Ureter (tissue), 1 donor: ENCODE results near the gene TLK2. TPM values are rescaled to one million over a fixed set of nuclear protein-coding genes. Genes with fewer than 3 reads are reported as not detected.
"Not testable (repeated sequence)": the region's sequence is repeated elsewhere in the genome, so short reads cannot be mapped to it uniquely, and the experiment has no call there.

Experiments
- DNase-seq: peaks from one replicate; pipeline ENCODE4 v3.0.0-alpha.2; 2020; ENCODE audit warnings: low spot score
- total RNA-seq: library from RNA; stranded (reverse); gene quantifications from one replicate; pipeline ENCODE4 v1.2.4, GENCODE V29; 2023
- donor health status: DM: yes; HTN: yes; CAD: no.

TLK2 gene
- total RNA-seq, result 63.9 TPM

DNA sequence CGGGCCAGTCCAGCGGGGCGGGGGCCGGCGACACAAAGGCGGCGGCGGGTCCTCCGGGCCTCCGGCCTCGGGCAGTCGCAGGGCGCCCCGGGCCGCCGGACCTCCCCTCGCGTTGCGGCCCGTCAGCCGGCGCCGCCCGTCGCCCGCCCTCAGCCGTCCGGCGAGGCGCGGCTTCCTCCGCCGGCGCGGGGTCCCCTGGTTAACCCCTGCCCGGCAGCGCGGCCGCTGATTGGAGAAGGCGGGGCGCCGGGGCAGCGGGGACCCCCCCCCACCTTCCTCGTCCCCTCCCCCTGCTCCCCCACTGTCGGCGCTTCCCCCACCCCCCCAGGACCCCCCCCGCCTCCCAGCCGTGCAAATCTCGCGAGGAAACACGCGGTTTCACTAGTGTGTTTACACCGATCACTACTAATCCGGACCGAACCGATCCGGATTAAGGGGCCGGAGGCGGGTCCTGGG is at the start of gene TLK2:
TSS of gene TLK2 (plus strand) at position 402 of the 456 bp plus-strand sequence. CDS start 2,301 bp downstream, outside the sequence.
- DNase-seq, result peak; percentile 77

DNA sequence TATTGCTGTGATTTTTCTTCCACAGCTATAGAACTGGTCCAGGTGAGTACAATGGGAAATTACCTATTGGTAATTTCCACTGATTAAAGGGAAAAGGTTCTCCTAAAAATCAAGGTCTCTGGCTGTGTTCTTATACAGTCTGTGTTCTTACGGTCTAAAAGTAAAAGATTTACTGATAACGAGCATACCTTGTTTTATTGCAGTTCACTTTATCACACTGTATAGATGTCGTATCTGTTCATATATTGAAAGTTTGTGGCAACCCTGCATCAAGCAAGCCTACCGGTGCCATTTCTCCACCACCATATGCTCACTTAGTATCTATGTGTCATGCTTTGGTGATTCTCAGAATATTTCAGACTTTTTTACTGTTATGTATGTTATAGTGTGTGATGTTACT is 43.4 kb upstream of the TLK2 start:
- DNase-seq, result not testable (repeated sequence)

DNA sequence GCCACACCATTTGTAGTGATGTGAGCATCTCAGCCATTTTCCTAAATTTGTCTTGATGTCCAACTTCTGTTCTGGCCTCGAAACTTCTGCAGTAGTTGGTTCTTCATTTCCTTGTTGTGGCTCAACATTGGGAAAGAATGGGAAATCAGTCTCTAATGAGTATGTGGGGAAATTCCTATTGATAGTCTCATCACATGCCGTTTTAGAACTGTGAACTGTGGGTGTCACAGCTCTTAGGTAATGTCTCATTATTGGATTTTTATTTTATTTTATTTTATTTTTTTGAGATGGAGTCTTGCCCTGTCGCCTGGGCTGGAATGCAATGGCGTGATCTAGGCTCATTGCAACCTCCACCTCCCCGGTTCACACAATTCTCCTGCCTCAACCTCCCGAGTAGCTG is 37.4 kb upstream of the TLK2 start:
- DNase-seq, result not testable (repeated sequence)

DNA sequence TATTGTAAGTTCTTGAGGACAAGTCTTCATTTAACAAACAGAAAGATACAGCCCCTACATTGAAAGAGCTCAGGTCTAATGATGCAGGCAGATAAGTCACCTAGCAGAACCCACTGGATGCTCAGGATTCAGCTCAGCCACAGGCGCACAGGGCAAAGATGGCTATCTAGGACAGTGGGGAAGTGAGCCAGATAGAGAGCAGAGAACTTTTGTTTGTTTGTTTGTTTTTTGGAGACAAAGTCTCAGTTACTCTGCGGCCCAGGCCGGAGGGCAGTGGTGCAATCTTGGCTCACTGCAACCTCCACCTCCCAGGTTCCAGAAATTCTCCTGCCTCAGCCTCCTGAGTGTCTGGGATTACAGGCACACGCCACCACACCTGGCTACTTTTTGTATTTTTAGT is 34.6 kb upstream of the TLK2 start:
- DNase-seq, result no peak

DNA sequence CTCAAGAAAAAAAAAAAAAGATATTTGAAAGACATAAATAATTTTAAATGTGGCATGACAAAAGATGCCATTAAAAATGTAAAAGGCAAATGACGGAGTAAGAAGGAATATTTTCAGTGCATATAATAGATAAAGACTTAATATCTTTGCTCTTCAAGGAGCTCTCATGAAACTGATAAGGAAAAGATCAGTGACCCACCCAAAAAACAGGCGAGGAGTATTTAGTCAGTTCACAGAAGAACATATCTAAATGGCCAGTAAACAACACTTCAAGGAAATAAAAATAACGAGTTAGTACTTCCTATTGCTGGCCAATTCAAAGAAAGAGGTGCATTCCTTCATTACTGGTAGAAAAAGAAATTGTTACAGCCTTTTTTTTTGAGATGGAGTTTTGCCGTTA is 32.8 kb upstream of the TLK2 start:
- not testable (repeated sequence) for DNase-seq

DNA sequence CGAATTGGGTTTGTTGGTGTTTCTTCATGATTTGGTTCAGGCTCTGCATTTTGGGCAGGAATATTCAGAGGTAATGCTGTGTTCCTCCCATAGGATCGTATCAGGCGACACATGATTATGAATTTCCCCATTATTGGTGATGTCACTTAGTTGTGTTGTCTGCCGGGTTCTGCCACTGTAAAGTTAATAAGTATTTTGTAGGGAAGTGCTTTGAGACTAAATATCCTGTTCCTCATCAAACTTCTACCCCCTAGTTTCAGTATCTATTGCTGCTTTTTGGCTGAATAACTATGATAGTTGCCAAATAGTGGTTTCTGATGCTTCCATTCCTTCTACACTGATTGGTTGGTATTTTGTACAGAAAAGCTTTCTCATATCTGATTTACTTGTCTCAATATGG is 26.4 kb upstream of the TLK2 start:
- DNase-seq, result not testable (repeated sequence)

DNA sequence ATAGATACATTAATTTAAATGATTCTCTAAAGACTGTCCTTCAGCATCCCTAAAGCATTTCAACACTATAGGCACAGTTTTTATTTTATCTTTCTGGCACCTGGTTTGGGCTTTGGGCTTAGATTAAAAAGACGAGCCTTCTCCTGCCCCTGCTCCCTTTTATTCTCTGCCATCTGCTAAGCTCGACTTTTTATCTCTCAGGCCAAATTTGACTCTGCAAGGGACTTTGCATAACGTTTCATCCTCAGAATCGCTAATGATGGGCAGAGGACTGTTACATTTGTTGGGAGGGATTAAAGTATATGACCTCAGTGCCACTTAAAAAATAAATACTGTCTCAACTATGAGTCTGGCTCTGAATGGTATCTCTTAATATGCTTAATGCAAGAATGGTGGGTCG is 25.6 kb upstream of the TLK2 start:
- DNase-seq, result not testable (repeated sequence)

DNA sequence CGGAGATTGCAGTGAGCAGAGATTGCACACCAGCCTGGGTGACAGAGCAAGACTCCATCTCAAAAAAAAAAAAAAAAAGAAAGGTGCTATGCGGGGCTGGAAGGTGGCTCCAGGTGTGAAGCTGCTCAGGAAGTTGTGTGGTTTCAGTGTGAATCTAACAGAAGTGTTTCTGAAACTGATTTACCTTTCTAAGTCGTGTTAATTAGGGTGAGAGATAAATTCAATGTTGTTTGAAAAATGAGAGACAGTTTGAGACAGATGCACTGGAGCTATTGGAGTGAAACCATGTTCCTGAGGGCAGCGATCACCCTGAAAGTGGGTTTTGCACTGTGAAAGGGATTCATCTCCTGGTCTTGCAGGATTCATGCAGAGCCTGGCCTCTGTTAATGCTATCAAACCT is 25.0 kb upstream of the TLK2 start:
- not testable (repeated sequence) for DNase-seq

DNA sequence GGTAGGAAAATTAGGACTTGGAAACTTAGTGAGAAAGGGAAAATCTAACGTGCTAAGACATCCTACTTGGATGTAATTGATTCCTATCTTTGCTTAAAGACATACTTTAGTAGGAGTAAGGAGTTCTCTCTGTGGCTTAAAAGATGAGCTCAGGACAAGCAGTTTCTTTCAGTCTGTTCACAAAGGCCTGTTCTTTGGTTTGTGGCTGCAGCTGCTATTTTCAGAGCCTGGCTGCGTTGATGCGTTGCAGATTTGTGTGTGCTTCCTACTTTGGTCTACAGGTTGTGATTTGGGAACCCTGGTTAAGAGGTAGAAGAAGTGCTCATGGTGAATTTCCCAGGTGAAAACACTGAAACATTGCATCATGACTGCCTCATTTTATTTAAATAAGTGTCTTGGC is 24.5 kb upstream of the TLK2 start:
- not testable (repeated sequence) for DNase-seq

DNA sequence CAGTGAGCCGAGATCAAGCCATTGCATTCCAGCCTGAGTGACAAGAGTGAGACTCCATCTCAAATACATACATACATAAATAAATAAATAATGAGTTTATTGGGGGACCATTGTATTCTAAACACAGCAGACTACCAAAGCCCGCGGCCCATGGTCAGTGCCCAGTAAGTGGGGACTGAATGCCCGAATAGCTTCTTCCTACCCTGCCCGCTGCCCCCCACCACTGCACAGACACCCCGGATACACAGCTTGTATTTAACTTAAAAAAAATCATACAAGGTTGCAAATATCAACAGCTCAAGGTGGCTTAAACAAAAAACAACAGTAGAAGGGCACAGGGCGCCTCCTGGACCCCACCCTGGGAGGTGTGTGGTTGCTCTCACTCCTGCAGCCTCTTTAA is 22.6 kb upstream of the TLK2 start:
- no peak for DNase-seq

DNA sequence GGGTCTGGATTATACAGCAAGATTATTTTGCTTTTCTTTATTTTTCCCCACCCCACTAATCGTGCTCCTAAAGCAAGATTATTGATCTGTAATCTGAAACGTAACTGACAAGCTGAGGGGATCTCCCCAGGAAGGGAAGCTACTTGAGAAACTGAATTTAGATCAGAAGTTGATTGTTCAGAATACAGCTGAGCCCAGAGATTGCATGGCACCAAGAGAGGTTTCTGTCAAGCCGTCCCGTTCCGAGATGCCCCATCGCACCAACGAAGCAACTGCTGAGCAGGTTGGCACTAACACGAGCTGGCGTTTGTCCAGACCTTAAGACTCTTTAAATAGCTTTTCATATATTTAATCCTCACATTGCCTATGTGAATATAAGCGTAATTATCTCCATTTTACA is 20.1 kb upstream of the TLK2 start:
- DNase-seq, result not testable (repeated sequence)

DNA sequence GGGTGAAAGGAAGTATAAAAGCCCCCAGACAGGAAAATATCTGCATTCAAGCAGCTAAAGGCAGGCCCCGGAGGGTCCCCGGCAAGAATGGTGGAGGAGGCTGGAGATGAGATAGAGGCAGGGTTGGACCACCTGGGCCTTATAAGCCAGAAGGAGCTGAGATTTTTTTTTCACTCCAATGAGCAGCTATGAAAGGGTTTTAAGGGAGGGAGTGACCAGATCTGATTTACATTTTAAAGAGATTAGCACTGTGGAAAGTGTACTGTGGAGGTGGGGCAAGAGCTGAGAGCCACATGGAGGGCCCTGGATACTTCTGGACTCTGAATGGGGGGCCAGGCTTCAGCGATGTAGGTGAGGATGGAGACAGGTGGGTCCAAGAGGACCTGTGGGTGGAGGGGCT is 14.2 kb upstream of the TLK2 start:
- DNase-seq, result not testable (repeated sequence)

DNA sequence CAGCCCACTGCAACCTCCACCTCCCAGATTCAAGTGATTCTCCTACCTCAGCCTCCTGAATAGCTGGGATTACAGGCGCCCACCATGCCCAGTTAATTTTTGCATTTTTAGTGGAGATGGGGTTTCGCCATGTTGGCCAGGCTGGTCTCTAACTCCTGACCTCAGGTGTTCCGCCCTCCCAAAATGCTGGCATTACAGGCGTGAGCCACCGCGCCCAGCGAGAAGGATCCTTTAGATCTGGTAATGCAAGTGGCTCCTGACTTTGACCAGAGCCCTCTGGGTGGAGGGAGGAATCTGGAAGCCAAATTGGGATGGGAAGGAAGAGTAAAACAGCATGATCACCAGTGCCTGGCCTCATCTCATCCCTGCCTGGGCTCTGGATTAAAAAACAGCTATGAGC is 13.4 kb upstream of the TLK2 start:
- DNase-seq, result not testable (repeated sequence)

DNA sequence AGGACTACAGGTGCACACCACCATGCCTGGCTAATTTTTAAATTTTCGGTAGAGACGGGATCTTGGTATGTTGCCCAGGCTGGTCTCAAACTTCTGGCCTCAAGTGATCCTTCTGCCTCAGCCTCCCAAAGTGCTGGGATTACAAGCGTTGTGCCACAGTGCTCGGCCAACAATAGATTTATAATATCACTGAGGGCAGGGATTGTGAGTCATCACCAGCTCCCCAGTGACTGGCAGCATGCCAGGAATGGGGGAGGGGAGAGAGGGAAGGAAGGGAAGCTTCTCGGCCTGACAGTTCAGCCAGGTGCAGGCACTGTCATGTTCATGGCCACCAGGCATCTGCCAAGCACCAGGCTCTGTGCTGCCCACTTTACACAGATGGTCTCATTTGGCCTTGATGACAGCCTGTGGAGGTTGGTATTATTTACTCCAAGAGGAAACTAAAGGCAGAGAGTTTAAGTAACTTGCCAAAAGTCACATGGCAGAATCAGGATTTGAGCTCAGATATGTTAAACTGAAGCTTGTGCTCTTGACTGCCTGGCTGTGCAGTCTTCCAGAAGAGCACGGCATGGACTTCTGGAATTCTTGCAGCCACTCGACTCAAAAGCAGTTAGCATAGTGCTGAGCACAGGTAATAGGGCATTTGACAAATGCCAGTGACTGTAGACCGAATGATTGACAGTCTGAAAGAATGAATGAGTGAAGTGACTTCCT is 7.8 kb upstream of the TLK2 start:
- DNase-seq, result peak; percentile 86

DNA sequence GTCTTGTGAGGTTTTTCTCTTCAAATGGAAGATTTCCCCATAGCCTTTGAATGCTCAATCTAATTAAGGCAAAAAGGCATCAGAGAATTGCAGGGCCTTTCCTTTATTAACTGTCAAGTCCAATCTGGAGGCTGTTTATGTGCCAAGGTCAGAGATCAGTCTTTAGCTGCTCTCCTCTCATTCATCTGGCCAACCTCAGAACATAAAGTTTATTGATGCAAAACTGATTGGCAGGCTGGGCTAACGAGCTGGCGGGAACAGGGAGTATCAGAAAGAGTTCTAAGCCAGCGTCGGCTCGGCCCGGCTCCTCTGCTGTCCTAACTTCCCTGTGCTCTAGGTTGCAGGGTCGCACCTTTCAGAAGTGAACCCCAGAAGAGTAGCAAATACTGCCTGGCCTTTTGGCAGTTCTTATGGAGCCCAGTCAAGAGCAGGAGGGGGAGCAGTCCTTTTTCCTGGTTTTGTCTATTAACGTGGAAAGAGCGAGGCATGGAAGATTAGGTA is 7.2 kb upstream of the TLK2 start:
- DNase-seq, result not testable (repeated sequence)

DNA sequence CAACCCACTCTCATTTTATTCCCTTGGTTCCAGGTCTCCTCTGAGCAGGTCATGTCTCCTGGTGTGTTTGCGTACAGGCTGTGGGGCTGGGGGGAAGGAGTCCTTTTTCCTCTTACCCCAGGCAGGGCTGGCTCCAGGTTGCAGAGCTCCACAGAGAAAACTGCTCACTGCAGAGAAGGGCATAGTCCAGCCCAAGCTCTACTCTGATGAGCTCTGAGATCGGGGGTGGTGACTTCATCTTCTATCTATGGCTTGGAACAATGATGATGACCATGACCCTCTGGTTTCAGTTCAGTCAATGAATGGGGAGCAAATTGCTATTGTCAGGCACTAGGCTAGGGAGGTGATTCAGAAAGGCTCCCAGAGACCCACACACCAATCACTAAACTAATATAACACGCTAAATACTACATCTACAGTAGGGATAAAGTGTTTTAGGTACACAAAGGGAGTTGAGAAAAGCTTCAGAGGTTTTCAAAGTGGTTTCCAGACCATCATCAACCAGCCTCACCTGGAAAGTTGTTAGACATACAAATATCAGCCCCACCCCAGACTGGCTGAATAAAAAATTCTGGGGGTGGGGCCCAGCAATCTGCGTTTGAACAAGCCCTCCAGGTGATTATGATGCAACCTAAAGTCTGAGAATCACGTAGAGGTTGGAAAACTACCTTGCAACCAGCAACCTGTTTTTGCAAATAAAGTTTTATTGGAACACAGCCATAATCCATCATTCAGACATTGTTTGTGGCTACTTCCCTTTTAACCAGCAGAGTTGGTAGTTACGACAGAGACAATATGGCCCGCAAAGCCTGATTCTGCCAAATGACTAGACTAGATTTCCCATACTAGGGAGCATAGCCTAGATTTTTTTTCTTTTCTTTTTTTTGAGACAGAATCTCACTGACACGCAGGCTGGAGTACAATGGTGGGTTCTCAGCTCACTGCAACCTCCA is 5.3 kb upstream of the TLK2 start:
- not testable (repeated sequence) for DNase-seq

DNA sequence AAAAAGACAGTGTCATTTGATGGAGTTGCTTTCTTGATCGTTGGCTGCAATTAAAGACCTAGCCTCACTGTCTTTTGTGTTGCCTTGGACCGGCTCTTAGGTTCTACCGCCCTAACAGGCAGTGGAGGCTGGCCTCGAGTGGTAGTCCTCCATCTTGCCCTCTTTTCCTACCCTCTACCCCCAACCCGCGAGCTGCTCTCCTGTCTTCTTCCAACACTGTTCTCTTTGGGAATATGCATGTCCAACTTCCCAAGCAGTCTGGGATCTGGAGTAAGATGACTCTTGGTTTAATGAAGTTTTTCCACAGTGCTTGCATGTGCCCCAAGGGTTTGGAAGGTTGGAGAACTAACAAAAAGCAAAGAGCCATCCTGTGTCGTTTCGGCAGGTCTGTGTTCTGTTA is 1.5 kb upstream of the TLK2 start:
- not testable (repeated sequence) for DNase-seq

DNA sequence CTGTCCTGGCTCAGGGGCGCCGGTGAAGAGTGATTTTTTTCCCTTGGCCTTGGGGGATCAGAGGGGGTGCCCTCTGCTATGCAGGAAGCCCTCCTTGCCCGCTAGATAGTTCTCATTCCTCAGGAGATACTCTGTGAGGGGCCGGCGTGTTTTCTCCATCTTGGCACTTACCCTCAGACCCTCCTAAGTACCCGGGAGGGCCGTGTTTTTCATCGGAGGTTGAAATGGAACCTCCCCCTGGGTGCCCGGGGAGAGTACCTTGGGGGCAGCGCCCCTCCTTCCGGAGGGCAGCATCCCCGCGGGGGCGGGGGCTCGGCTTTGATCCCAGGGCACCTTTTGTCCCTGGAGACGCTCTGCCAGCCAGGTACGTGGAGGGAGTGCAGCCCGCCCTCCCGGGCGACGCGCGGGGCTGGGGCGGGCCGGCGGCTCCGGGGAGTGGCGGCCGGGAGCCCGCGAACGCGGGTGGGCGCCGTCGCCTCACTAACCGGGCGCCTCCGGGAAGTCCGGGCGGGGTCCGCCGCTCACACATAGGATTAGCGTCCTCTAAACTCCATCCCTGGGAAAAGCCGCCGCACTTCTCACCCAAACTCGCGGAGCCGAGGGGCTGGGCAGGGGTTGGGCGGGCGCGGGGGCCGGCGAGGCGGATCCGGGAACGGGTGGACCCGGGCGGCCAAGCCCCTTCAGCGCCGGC is 762 bp upstream of the TLK2 start:
- peak; percentile 54 for DNase-seq

DNA sequence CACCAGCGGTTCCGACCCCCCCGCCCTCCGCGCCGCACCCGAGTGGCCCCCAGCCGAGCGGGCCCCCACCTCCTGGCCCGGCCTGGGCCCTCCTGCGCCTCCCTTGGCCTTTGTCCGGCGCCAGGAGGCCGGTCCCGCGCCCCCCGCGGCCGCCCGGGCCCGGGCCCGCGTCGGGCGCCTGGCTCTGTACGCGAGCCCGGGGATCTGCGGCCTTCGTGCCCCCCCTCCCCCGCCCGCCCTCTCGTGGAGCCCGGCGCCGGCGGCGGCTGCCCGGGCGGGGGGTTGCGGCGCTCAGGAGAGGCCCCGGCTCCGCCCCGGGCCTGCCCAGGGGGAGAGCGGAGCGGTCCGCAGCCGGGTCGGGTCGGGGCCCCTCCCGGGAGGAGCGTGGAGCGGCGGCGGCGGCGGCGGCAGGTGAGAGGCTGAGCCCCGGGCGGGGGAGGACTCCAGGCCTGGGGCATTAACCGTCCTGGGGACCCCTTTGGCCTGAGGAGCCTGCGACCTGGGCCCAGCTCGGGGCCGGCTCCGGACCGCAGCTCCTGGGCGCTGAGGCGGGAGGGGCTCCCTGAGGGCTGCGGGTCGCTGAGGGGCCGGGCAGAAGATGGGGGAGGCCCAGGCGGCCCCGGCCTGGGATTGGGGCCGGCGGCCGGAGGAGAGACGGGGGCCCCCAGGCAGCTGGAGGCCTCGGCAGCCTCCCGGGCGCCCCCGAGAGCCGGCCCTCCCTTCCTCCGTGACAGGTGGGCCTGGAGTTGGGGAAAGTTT is 434 bp downstream of the TLK2 start:
- peak; percentile 43 for DNase-seq

DNA sequence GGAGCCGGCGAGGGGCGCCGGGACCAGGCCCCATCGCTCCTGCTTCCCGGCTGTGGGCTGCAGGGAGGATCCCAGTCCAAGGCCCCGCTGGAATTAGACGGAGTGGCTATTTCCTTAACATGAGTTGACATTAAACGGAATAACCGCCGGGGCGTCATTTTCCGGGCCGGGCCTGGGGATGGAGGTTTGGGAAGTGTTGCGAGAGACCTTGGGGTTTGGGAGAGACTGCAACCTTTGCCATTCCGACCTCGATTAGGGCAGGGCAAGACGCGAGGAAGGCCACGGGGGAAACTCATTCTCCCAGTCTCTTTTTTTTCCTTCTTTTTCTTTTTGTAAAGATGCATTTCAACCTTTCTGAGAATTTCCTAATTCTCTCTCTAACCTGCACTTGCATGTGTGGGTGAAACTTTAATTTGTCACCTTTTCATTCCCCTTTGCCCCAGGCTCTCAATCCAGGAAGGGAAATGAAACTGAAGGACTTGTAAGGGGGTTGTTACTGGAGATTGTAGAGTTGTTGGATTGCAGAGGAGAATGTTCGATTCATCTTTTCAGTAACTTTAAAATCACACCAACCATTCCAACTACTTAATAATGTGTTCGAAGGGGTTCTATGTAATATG is 1.1 kb downstream of the TLK2 start:
- DNase-seq, result peak; percentile 53

DNA sequence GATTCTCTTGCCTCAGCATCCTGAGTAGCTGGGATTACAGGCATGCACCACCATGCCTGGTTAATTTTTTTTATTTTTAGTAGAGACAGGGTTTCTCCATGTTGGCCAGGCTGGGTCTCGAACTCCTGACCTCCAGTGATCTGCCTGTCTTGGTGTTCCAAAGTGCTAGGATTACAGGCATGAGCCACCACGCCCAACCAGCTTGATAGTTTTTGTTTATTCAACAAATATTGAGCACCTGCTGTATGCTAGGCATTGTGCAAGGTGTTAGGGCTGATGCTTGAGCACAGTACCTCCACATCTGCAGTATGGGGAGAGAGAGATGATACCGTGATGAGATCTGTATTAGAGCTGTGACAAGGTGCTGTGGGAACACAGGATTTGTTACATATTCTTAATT is 3.9 kb downstream of the TLK2 start:
- not testable (repeated sequence) for DNase-seq
